Astrocyte of the cerebellum (primary cell): ENCODE data around the gene CTTNBP2.

Source experiments
- DNase-seq: peaks from one replicate; pipeline ENCODE4 v3.0.0-alpha.2; 2011; ENCODE audit warnings: low read depth
- H3K4me3 ChIP-seq: 2 replicates; pipeline ENCODE4 v1.5.1; 2011; ENCODE audit warnings: mild to moderate bottlenecking, low read depth, low read length, moderate library complexity
- in situ Hi-C: cut with HindIII; loops from 2 replicates; pipeline ENCODE4 v1.10.0; 2017; ENCODE audit warnings: low sequenced_read_pairs
- TF ChIP-seq, protein P1 (sequence below): IDR thresholded peaks from 2 replicates; pipeline ENCODE4 v1.5.1; 2012; ENCODE audit warnings: low read length, low read depth, moderate library complexity, mild to moderate bottlenecking; ENCODE audit errors: missing control alignments

The CTTNBP2 gene

DNA sequence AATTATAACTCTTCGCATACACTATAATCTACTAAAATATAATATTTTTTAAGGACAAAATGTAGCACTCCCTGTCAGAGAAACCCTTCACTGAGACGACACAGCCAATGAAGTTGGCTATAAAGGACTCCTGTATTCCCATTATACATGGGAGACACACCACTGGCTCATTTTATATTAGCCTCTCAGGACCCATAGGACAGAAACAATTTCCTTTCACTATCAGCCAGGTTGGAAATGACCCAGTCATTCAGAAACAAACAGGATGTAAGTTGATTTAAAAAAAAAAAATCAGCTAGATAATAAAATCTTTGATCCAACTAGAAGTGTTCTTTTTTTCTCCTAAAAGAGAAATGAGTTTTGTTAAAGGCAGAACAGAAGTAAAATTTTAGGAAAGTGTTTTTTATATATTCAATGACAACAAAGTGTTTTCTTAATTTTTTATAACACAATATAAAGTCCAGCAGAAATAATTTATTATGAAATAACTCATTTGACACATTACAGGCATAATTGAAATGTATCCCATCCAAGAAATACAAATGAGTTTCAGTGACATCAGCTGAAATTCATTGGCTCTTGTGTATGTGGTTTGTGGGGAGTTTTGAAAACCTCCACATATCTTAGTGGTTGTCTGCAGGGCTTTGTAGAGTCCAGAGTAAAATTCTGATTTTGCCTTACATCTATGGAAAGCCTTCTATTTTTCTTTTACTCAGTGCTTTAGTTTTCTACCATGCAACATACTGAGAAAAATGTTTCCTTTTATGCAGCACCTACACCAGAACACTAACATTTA lies 64.1 kb downstream of the CTTNBP2 start:
- TF ChIP-seq, protein P1, sequence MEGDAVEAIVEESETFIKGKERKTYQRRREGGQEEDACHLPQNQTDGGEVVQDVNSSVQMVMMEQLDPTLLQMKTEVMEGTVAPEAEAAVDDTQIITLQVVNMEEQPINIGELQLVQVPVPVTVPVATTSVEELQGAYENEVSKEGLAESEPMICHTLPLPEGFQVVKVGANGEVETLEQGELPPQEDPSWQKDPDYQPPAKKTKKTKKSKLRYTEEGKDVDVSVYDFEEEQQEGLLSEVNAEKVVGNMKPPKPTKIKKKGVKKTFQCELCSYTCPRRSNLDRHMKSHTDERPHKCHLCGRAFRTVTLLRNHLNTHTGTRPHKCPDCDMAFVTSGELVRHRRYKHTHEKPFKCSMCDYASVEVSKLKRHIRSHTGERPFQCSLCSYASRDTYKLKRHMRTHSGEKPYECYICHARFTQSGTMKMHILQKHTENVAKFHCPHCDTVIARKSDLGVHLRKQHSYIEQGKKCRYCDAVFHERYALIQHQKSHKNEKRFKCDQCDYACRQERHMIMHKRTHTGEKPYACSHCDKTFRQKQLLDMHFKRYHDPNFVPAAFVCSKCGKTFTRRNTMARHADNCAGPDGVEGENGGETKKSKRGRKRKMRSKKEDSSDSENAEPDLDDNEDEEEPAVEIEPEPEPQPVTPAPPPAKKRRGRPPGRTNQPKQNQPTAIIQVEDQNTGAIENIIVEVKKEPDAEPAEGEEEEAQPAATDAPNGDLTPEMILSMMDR = no peak
- in situ Hi-C loops = no loop called here
- DNase-seq = peak; percentile 83
- no peak overlapping the region for H3K4me3 ChIP-seq

- TF ChIP-seq, protein P1 = no peak
- DNase-seq = peak; percentile 98
- H3K4me3 ChIP-seq = no peak overlapping the region
- in situ Hi-C loops = no loop called here
These were observed 64.9 kb downstream of the CTTNBP2 start for GRCh38 chr7:117808341-117808757.

- TF ChIP-seq, protein P1 = no peak
- H3K4me3 ChIP-seq = no peak overlapping the region
- in situ Hi-C loops = no loop called here
- no peak for DNase-seq
These were observed 65.6 kb downstream of the CTTNBP2 start for GRCh38 chr7:117807676-117808075.

- TF ChIP-seq, protein P1 = no peak
- no peak for DNase-seq
- in situ Hi-C loops = no loop called here
- H3K4me3 ChIP-seq = no peak overlapping the region
These were observed 67.2 kb downstream of the CTTNBP2 start for GRCh38 chr7:117806011-117806410.

GRCh38 chr7:117805241-117805640 lies 68.0 kb downstream of the CTTNBP2 start:
- TF ChIP-seq, protein P1 = no peak
- no peak for DNase-seq
- in situ Hi-C loops = no loop called here
- no peak overlapping the region for H3K4me3 ChIP-seq

DNA sequence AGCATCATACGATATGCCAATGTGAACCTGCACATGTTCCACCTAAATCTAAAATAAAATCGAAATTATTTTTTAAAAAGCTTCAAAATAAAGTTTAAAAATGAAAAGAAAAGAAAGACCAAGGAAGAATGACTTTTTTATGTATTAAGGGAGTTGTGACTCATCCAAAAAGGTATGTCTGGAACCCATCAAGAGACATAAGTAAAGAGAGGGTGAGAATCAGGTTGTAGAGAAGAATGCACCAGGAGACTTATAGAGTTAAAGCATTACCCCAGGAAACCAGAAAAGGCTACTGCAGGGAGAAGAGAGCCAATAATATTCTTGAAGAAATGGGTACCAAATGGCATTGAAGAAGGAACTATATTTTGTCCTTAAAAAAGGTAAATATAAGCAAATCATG lies 69.8 kb downstream of the CTTNBP2 start:
- TF ChIP-seq, protein P1 = no peak
- in situ Hi-C loops = no loop called here
- no peak for DNase-seq
- no peak overlapping the region for H3K4me3 ChIP-seq

DNA sequence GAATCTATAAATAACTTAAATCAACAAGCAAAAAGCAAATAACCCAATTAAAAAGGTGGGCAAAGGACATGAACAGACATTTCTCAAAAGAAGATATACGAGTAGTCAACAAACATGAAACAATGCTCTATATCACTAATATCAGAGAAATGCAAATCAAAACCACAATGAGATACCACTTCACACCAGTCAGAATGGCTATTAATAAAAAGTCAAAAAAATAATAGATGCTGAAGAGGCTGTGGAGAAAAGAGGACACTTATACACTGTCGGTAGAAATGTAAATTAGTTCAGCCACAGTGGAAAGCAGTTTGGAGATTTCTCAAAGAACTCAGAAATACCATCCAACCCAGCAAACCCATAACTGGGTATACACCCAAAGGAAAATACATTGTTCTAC lies 70.6 kb downstream of the CTTNBP2 start:
- in situ Hi-C loops = no loop called here
- H3K4me3 ChIP-seq = no peak overlapping the region
- no peak for DNase-seq
- TF ChIP-seq, protein P1 = no peak
